GM19452 (cell line): ENCODE results near the gene OR9Q1.
"Not testable (repeated sequence)": the region's sequence is repeated elsewhere in the genome, so short reads cannot be mapped to it uniquely, and the experiment has no call there.

Source experiments
- ATAC-seq: cut with Tn5 transposase; IDR thresholded peaks from one replicate; pipeline ENCODE4 v1.9.1; 2021; ENCODE audit not compliant: unreplicated experiment

The OR9Q1 gene

GRCh38 chr11:58023435-58023931 lies at the start of gene OR9Q1:
Gene OR9Q1 (plus strand): TSS chr11:58023881. CDS start chr11:58179445, 155,564 bp downstream.
- ATAC-seq, result no peak

GRCh38 chr11:57974132-57974531 lies 49.5 kb upstream of the OR9Q1 start:
- no peak for ATAC-seq

GRCh38 chr11:57974848-57975601 lies 48.7 kb upstream of the OR9Q1 start:
- ATAC-seq, result no peak

GRCh38 chr11:57977709-57978108 lies 46.0 kb upstream of the OR9Q1 start:
- ATAC-seq, result no peak

GRCh38 chr11:57978686-57979531 lies 44.8 kb upstream of the OR9Q1 start:
- ATAC-seq, result no peak

- no peak for ATAC-seq
Observed at GRCh38 chr11:57979532-57980079, 44.1 kb upstream of the OR9Q1 start.

GRCh38 chr11:57980201-57980600 lies 43.5 kb upstream of the OR9Q1 start:
- no peak for ATAC-seq

GRCh38 chr11:57981536-57981935 lies 42.1 kb upstream of the OR9Q1 start:
- no peak for ATAC-seq

GRCh38 chr11:57982776-57983175 lies 40.9 kb upstream of the OR9Q1 start:
- ATAC-seq, result no peak

- ATAC-seq, result no peak
Observed at GRCh38 chr11:57983191-57983590, 40.5 kb upstream of the OR9Q1 start.

- ATAC-seq, result not testable (repeated sequence)
Observed at GRCh38 chr11:57999523-57999922, 24.2 kb upstream of the OR9Q1 start.

- not testable (repeated sequence) for ATAC-seq
Observed at GRCh38 chr11:58000021-58000420, 23.7 kb upstream of the OR9Q1 start.

GRCh38 chr11:58000699-58001098 lies 23.0 kb upstream of the OR9Q1 start:
- ATAC-seq, result no peak

- no peak for ATAC-seq
Observed at GRCh38 chr11:58003036-58003435, 20.6 kb upstream of the OR9Q1 start.

GRCh38 chr11:58003591-58003990 lies 20.1 kb upstream of the OR9Q1 start:
- ATAC-seq, result no peak

GRCh38 chr11:58004664-58005063 lies 19.0 kb upstream of the OR9Q1 start:
- ATAC-seq, result no peak

GRCh38 chr11:58006940-58007339 lies 16.7 kb upstream of the OR9Q1 start:
- no peak for ATAC-seq

- no peak for ATAC-seq
Observed at GRCh38 chr11:58011771-58012170, 11.9 kb upstream of the OR9Q1 start.

GRCh38 chr11:58024601-58025091 lies 965 bp downstream of the OR9Q1 start:
- no peak for ATAC-seq

GRCh38 chr11:58027341-58027740 lies 3.7 kb downstream of the OR9Q1 start:
- ATAC-seq, result no peak

GRCh38 chr11:58028687-58029411 lies 5.2 kb downstream of the OR9Q1 start:
- no peak for ATAC-seq
